ENCODE data around the gene ZC3H18. TPM values are rescaled to one million over a fixed set of nuclear protein-coding genes. Genes with fewer than 3 reads are reported as not detected.

Gene ZC3H18
- total RNA-seq, 1 experiment from 2014 or later = 61.8 TPM

- H3K9me3 Mint-ChIP-seq = no peaks in the 10 kb centered on the region
- no peak overlapping the region for H3K27ac Mint-ChIP-seq
- DNase-seq (ENCODE audit: low spot score) (no peak), ATAC-seq (no peak)
- peaks cover 12% of the 10 kb centered on the region for H3K4me1 Mint-ChIP-seq
- ChIA-PET POLR2A (interaction anchor here (0.6 kb wide), 1 partner anchor 73 kb away, joined by 3 read pairs; no protein-coding TSS in a partner anchor), CTCF (no interaction called here)
- no peak overlapping the region for H3K4me3 Mint-ChIP-seq
- H3K36me3 Mint-ChIP-seq = peaks cover 37% of the 10 kb centered on the region
- TF ChIP-seq ATF6 (CRISPR knock-in tag; IDR thresholded peaks at IDR 0.05) (no peak), ATF2 (CRISPR knock-in tag; IDR thresholded peaks at IDR 0.05; ENCODE audit: borderline replicate concordance, low read depth) (no peak)
- no peaks in the 10 kb centered on the region for H3K27me3 Mint-ChIP-seq (ENCODE audit: low read depth)
These were observed 5.0 kb downstream of the ZC3H18 start for GRCh38 chr16:88575251-88575650.

- TF ChIP-seq ZNF423 (CRISPR knock-in tag; IDR thresholded peaks at IDR 0.05) = no peak
- TF ChIP-seq MXD4 (CRISPR knock-in tag; IDR thresholded peaks at IDR 0.05; ENCODE audit: borderline replicate concordance) = no peak
- no peak for TF ChIP-seq ESRRA (CRISPR knock-in tag; IDR thresholded peaks at IDR 0.05; ENCODE audit: borderline replicate concordance)
- no peak for TF ChIP-seq SOX15 (CRISPR knock-in tag; IDR thresholded peaks at IDR 0.05)
- no peak for TF ChIP-seq MAX (CRISPR knock-in tag; IDR thresholded peaks at IDR 0.05)
- TF ChIP-seq TP53 (CRISPR knock-in tag; IDR thresholded peaks at IDR 0.05) = no peak
- ATAC-seq (no peak), DNase-seq (ENCODE audit: low spot score) (no peak)
- Mint-ChIP-seq H3K36me3 (peaks cover 47% of the 10 kb centered on the region), H3K4me1 (peaks cover 7% of the 10 kb centered on the region), H3K9me3 (no peaks in the 10 kb centered on the region), H3K27me3 (ENCODE audit: low read depth) (no peaks in the 10 kb centered on the region), H3K27ac (no peak overlapping the region), H3K4me3 (no peak overlapping the region)
- CTCF ChIA-PET = interaction anchor here (1.1 kb wide), 1 partner anchor 25 kb away, joined by 4 read pairs; no protein-coding TSS in a partner anchor
- POLR2A ChIA-PET = no interaction called here
These were observed 6.1 kb downstream of the ZC3H18 start for GRCh38 chr16:88576307-88576706.

GRCh38 chr16:88577166-88577565, 7.0 kb downstream of the ZC3H18 start:
- DNase-seq (ENCODE audit: low spot score) = no peak
- no peak overlapping the region for H3K4me3 Mint-ChIP-seq
- H3K27me3 Mint-ChIP-seq (ENCODE audit: low read depth) = no peaks in the 10 kb centered on the region
- no peaks in the 10 kb centered on the region for H3K4me1 Mint-ChIP-seq
- CTCF ChIA-PET = interaction anchor here (1.1 kb wide), 1 partner anchor 24 kb away, joined by 4 read pairs; no protein-coding TSS in a partner anchor
- peaks cover 46% of the 10 kb centered on the region for H3K36me3 Mint-ChIP-seq
- no peak for TF ChIP-seq PRDM15 (CRISPR knock-in tag; IDR thresholded peaks at IDR 0.05)
- TF ChIP-seq ETV6 (CRISPR knock-in tag; IDR thresholded peaks at IDR 0.05) = no peak
- TF ChIP-seq JAZF1 (CRISPR knock-in tag; IDR thresholded peaks at IDR 0.05) = no peak
- TF ChIP-seq NFATC4 (CRISPR knock-in tag; IDR thresholded peaks at IDR 0.05) = no peak
- TF ChIP-seq ZNF396 (CRISPR knock-in tag; IDR thresholded peaks at IDR 0.05; ENCODE audit: borderline replicate concordance) = no peak
- no peak for TF ChIP-seq ZNF121 (CRISPR knock-in tag; IDR thresholded peaks at IDR 0.05)
- TF ChIP-seq IRF2 (CRISPR knock-in tag; IDR thresholded peaks at IDR 0.05; ENCODE audit: borderline replicate concordance, low read depth) = no peak
- TF ChIP-seq ZSCAN18 (CRISPR knock-in tag; IDR thresholded peaks at IDR 0.05) = no peak
- ATAC-seq = no peak
- POLR2A ChIA-PET = interaction anchor here (0.7 kb wide), 1 partner anchor 24 kb away, joined by 3 read pairs; no protein-coding TSS in a partner anchor
- no peak overlapping the region for H3K27ac Mint-ChIP-seq
- no peaks in the 10 kb centered on the region for H3K9me3 Mint-ChIP-seq

All from WTC11 (cell line).